ENCODE measurements around the gene TSPAN14. TPM values are rescaled to one million over a fixed set of nuclear protein-coding genes. Genes with fewer than 3 reads are reported as not detected.

Gene TSPAN14, protein sequence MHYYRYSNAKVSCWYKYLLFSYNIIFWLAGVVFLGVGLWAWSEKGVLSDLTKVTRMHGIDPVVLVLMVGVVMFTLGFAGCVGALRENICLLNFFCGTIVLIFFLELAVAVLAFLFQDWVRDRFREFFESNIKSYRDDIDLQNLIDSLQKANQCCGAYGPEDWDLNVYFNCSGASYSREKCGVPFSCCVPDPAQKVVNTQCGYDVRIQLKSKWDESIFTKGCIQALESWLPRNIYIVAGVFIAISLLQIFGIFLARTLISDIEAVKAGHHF
- 77.2 and 78.0 TPM in 2 replicates for polyA plus RNA-seq (2013)

DNA sequence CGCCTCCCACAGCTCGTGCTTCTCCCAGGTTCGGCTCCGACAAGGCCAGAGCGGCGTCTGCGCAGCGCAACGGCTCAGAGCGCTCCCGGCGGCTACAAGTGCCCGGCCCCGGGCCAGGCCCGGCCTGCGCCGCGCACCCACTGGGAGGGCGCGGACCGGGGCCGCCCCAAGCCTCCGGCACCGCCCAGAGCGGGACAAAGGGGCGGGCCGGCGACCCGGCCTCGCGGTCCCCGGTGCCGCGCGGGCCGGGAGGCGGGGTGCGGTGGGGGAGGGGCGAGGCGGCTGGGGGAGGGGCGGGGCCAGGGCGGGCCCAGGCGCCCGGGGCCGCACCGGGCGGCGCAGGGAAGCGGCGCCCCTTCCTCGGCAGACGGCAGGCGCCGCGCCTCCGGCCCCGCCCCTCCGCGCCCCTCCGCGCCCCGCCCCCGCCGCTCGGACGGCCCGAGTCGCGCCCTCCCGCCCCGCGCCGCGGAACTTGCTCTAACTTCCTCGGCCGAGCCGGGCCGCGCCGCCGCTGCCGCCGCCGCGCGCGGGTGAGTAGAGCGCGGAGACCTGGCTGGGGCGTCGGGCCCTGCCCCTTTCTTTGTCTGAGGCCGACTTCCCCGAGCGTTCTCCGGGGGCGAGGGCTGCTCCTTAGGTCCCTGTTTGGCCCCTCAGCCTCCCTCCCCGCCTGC lies at the start of gene TSPAN14:
TSS of gene TSPAN14 (plus strand) at position 469 of the 671 bp plus-strand sequence. CDS start 34,924 bp downstream, outside the sequence.
- Histone ChIP-seq H3K36me3 (ENCODE audit: control insufficient read depth in 1 of 2, insufficient read depth in 2 of 2, low read length in 2 of 2) (peaks cover 0 to 5% of the 10 kb centered on the region in 2 experiments), H3K9ac (ENCODE audit: low read length) (peak within 1 kb of the TSS; percentile 96), H3K27ac (ENCODE audit: low read depth, low read length) (peak within 1 kb of the TSS; percentile 95), H3K79me2 (ENCODE audit: control insufficient read depth, insufficient read depth, low read length, poor library complexity) (peaks cover 37% of the 10 kb centered on the region), H3K4ac (ENCODE audit: low read depth, low read length) (peak within 1 kb of the TSS; percentile 98), H3K4me3 (ENCODE audit: low read depth, low read length) (peak within 1 kb of the TSS; percentile 92), H2BK5ac (ENCODE audit: low read depth, low read length, poor library complexity) (peak within 1 kb of the TSS; percentile 96), H3K79me1 (ENCODE audit: low read length) (peaks cover 19% of the 10 kb centered on the region), H4K12ac (ENCODE audit: low read depth, low read length) (peak within 1 kb of the TSS; percentile 92), H3K4me1 (ENCODE audit: control insufficient read depth in 1 of 2, insufficient read depth in 2 of 2, low read length in 2 of 2) (peaks cover 30 to 33% of the 10 kb centered on the region in 2 experiments), H2BK12ac (ENCODE audit: low read length) (peak within 1 kb of the TSS; percentile 97), H4K91ac (ENCODE audit: low read depth, low read length) (peak within 1 kb of the TSS; percentile 99), H2AK5ac (ENCODE audit: low read length) (peak within 1 kb of the TSS; percentile 71), H3K27me3 (ENCODE audit: insufficient read depth, low read length) (no peaks in the 10 kb centered on the region), H3K9me3 (ENCODE audit: insufficient read depth, low read depth, low read length) (peaks cover 1% of the 10 kb centered on the region), H2AFZ (ENCODE audit: insufficient read depth, low read length, poor library complexity) (peak within 1 kb of the TSS; percentile 90), H3K4me2 (ENCODE audit: low read length) (peak within 1 kb of the TSS; percentile 68), H3K23ac (ENCODE audit: low read length) (no peak within 1 kb of the TSS), H2BK120ac (ENCODE audit: insufficient read depth, low read length, poor library complexity) (peak within 1 kb of the TSS; percentile 93), H4K8ac (ENCODE audit: low read depth, low read length) (peak within 1 kb of the TSS; percentile 93), H3K14ac (ENCODE audit: low read length) (peak within 1 kb of the TSS; percentile 98), H3K18ac (ENCODE audit: low read length) (peak within 1 kb of the TSS; percentile 94)
- DNase-seq, result peak; percentile 79 to 85
- no CpG with 5 or more reads among the region's 97 CpGs for WGBS (ENCODE audit: extremely low coverage, insufficient coverage, insufficient read length)

GRCh38 chr10:80405035-80405434 lies 49.1 kb upstream of the TSPAN14 start:
- Histone ChIP-seq H3K9ac (ENCODE audit: low read length) (no peak overlapping the region), H3K23ac (ENCODE audit: low read length) (no peak overlapping the region), H3K18ac (ENCODE audit: low read length) (no peak overlapping the region), H2BK12ac (ENCODE audit: low read length) (no peak overlapping the region), H2BK5ac (ENCODE audit: low read depth, low read length, poor library complexity) (no peak overlapping the region), H2BK120ac (ENCODE audit: insufficient read depth, low read length, poor library complexity) (no peak overlapping the region), H3K79me2 (ENCODE audit: control insufficient read depth, insufficient read depth, low read length, poor library complexity) (peaks cover 5% of the 10 kb centered on the region), H4K91ac (ENCODE audit: low read depth, low read length) (no peak overlapping the region), H4K8ac (ENCODE audit: low read depth, low read length) (no peak overlapping the region), H3K79me1 (ENCODE audit: low read length) (peaks cover 11% of the 10 kb centered on the region), H3K4me2 (ENCODE audit: low read length) (no peak overlapping the region), H3K4ac (ENCODE audit: low read depth, low read length) (no peak overlapping the region), H3K14ac (ENCODE audit: low read length) (no peak overlapping the region), H3K9me3 (ENCODE audit: insufficient read depth, low read depth, low read length) (no peaks in the 10 kb centered on the region), H2AK5ac (ENCODE audit: low read length) (no peak overlapping the region), H3K4me1 (ENCODE audit: control insufficient read depth in 1 of 2, insufficient read depth in 2 of 2, low read length in 2 of 2) (peaks cover 9 to 10% of the 10 kb centered on the region in 2 experiments), H3K27me3 (ENCODE audit: insufficient read depth, low read length) (no peaks in the 10 kb centered on the region), H3K4me3 (ENCODE audit: low read depth, low read length) (no peak overlapping the region), H4K12ac (ENCODE audit: low read depth, low read length) (no peak overlapping the region), H3K36me3 (ENCODE audit: control insufficient read depth in 1 of 2, insufficient read depth in 2 of 2, low read length in 2 of 2) (no peaks in the 10 kb centered on the region), H3K27ac (ENCODE audit: low read depth, low read length) (no peak overlapping the region), H2AFZ (ENCODE audit: insufficient read depth, low read length, poor library complexity) (no peak overlapping the region)
- WGBS (ENCODE audit: extremely low coverage, insufficient coverage, insufficient read length), result no CpG with 5 or more reads among the region's 1 CpG
- DNase-seq, result no peak

DNA sequence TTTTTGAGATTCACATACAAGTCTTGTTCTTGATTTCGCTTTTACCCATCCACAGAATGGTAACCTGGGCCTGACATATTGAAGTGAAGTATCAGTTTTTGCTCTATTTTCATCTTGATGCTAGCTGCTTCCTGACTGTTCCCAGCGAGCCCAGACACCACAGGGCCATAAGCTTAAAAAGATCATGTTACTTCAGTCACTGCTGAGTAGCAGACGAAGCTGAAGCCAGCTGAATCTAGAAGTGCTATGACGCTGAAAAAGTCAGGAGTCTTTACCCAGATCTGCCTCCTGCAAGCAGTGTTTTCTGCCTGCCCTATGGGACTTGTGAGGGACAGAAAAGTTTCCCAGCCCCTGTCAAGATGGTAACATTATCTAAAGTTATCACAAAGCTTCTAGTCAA lies 48.5 kb upstream of the TSPAN14 start:
- Histone ChIP-seq H3K4me1 (ENCODE audit: control insufficient read depth in 1 of 2, insufficient read depth in 2 of 2, low read length in 2 of 2) (peaks cover 10 to 11% of the 10 kb centered on the region in 2 experiments), H4K8ac (ENCODE audit: low read depth, low read length) (no peak overlapping the region), H2BK120ac (ENCODE audit: insufficient read depth, low read length, poor library complexity) (no peak overlapping the region), H3K36me3 (ENCODE audit: control insufficient read depth in 1 of 2, insufficient read depth in 2 of 2, low read length in 2 of 2) (no peaks in the 10 kb centered on the region), H3K4ac (ENCODE audit: low read depth, low read length) (no peak overlapping the region), H3K9me3 (ENCODE audit: insufficient read depth, low read depth, low read length) (no peaks in the 10 kb centered on the region), H3K18ac (ENCODE audit: low read length) (no peak overlapping the region), H4K91ac (ENCODE audit: low read depth, low read length) (no peak overlapping the region), H2BK5ac (ENCODE audit: low read depth, low read length, poor library complexity) (no peak overlapping the region), H3K14ac (ENCODE audit: low read length) (no peak overlapping the region), H3K27ac (ENCODE audit: low read depth, low read length) (no peak overlapping the region), H3K4me3 (ENCODE audit: low read depth, low read length) (no peak overlapping the region), H2AFZ (ENCODE audit: insufficient read depth, low read length, poor library complexity) (no peak overlapping the region), H3K23ac (ENCODE audit: low read length) (no peak overlapping the region), H4K12ac (ENCODE audit: low read depth, low read length) (no peak overlapping the region), H3K79me2 (ENCODE audit: control insufficient read depth, insufficient read depth, low read length, poor library complexity) (peaks cover 5% of the 10 kb centered on the region), H3K27me3 (ENCODE audit: insufficient read depth, low read length) (no peaks in the 10 kb centered on the region), H2AK5ac (ENCODE audit: low read length) (no peak overlapping the region), H3K9ac (ENCODE audit: low read length) (no peak overlapping the region), H3K4me2 (ENCODE audit: low read length) (no peak overlapping the region), H3K79me1 (ENCODE audit: low read length) (peaks cover 11% of the 10 kb centered on the region), H2BK12ac (ENCODE audit: low read length) (no peak overlapping the region)
- WGBS (ENCODE audit: extremely low coverage, insufficient coverage, insufficient read length), result no CpG with 5 or more reads among the region's 4 CpGs
- no peak for DNase-seq

GRCh38 chr10:80406204-80406603 lies 47.9 kb upstream of the TSPAN14 start:
- no peak overlapping the region for H3K9ac ChIP-seq (ENCODE audit: low read length)
- no peaks in the 10 kb centered on the region for H3K27me3 ChIP-seq (ENCODE audit: insufficient read depth, low read length)
- peaks cover 11% of the 10 kb centered on the region for H3K79me1 ChIP-seq (ENCODE audit: low read length)
- no peak overlapping the region for H3K14ac ChIP-seq (ENCODE audit: low read length)
- no peak overlapping the region for H2BK120ac ChIP-seq (ENCODE audit: insufficient read depth, low read length, poor library complexity)
- no peak overlapping the region for H3K4ac ChIP-seq (ENCODE audit: low read depth, low read length)
- no peak overlapping the region for H4K91ac ChIP-seq (ENCODE audit: low read depth, low read length)
- no peak overlapping the region for H3K4me3 ChIP-seq (ENCODE audit: low read depth, low read length)
- DNase-seq, result no peak
- no peaks in the 10 kb centered on the region for H3K9me3 ChIP-seq (ENCODE audit: insufficient read depth, low read depth, low read length)
- no CpG with 5 or more reads among the region's 4 CpGs for WGBS (ENCODE audit: extremely low coverage, insufficient coverage, insufficient read length)
- no peak overlapping the region for H2AK5ac ChIP-seq (ENCODE audit: low read length)
- H4K8ac ChIP-seq (ENCODE audit: low read depth, low read length), result no peak overlapping the region
- no peak overlapping the region for H4K12ac ChIP-seq (ENCODE audit: low read depth, low read length)
- H2BK5ac ChIP-seq (ENCODE audit: low read depth, low read length, poor library complexity), result no peak overlapping the region
- H3K36me3 ChIP-seq (ENCODE audit: control insufficient read depth in 1 of 2, insufficient read depth in 2 of 2, low read length in 2 of 2), result no peaks in the 10 kb centered on the region
- H3K4me2 ChIP-seq (ENCODE audit: low read length), result no peak overlapping the region
- no peak overlapping the region for H2AFZ ChIP-seq (ENCODE audit: insufficient read depth, low read length, poor library complexity)
- no peak overlapping the region for H3K23ac ChIP-seq (ENCODE audit: low read length)
- H3K18ac ChIP-seq (ENCODE audit: low read length), result no peak overlapping the region
- no peak overlapping the region for H3K27ac ChIP-seq (ENCODE audit: low read depth, low read length)
- H3K79me2 ChIP-seq (ENCODE audit: control insufficient read depth, insufficient read depth, low read length, poor library complexity), result peaks cover 5% of the 10 kb centered on the region
- H3K4me1 ChIP-seq (ENCODE audit: control insufficient read depth in 1 of 2, insufficient read depth in 2 of 2, low read length in 2 of 2), result peaks cover 14 to 16% of the 10 kb centered on the region in 2 experiments
- no peak overlapping the region for H2BK12ac ChIP-seq (ENCODE audit: low read length)
